Stimulated activated CD8-positive, alpha-beta memory T cell treated with anti-CD3 and anti-CD28 coated beads, Interleukin-7, amount 100 ng/mL, for 4 hours (primary cell): ENCODE data around the gene GDF10.

Experiments used
- DNase-seq, 2 donors: peaks; one replicate each; pipeline ENCODE4 v3.0.0-alpha.2; 2020; ENCODE audit warnings: low read depth in 2 of 2

The GDF10 gene

GRCh38 chr10:47299611-47300428 lies at the start of gene GDF10:
TSS of gene GDF10 (plus strand) at chr10:47300197. CDS start at chr10:47300652, 455 bp downstream.
- peak in 1 of 2 donors; percentile 25 for DNase-seq

GRCh38 chr10:47252093-47252780 lies 47.8 kb upstream of the GDF10 start:
- DNase-seq, result no peak

GRCh38 chr10:47253030-47253637 lies 46.9 kb upstream of the GDF10 start:
- no peak for DNase-seq

GRCh38 chr10:47253651-47254375 lies 46.2 kb upstream of the GDF10 start:
- no peak for DNase-seq

- no peak for DNase-seq
Measured at GRCh38 chr10:47254611-47255010, 45.4 kb upstream of the GDF10 start.

- DNase-seq, result no peak
Measured at GRCh38 chr10:47255033-47255813, 44.8 kb upstream of the GDF10 start.

- no peak for DNase-seq
Measured at GRCh38 chr10:47255866-47256265, 44.1 kb upstream of the GDF10 start.

- DNase-seq, result no peak
Measured at GRCh38 chr10:47256751-47257336, 43.2 kb upstream of the GDF10 start.

- DNase-seq, result no peak
Measured at GRCh38 chr10:47257396-47258120, 42.4 kb upstream of the GDF10 start.

GRCh38 chr10:47258921-47259320 lies 41.1 kb upstream of the GDF10 start:
- DNase-seq, result no peak

GRCh38 chr10:47259466-47259865 lies 40.5 kb upstream of the GDF10 start:
- DNase-seq, result no peak

GRCh38 chr10:47260505-47261111 lies 39.4 kb upstream of the GDF10 start:
- DNase-seq, result no peak

GRCh38 chr10:47261121-47261520 lies 38.9 kb upstream of the GDF10 start:
- peak in 1 of 2 donors; percentile 7 for DNase-seq

- DNase-seq, result no peak
Measured at GRCh38 chr10:47261556-47261955, 38.4 kb upstream of the GDF10 start.

GRCh38 chr10:47262606-47263533 lies 37.1 kb upstream of the GDF10 start:
- no peak for DNase-seq

- peak; percentile 54 to 63 for DNase-seq
Measured at GRCh38 chr10:47264797-47265281, 35.2 kb upstream of the GDF10 start.

- no peak for DNase-seq
Measured at GRCh38 chr10:47266602-47267001, 33.4 kb upstream of the GDF10 start.

GRCh38 chr10:47268696-47269095 lies 31.3 kb upstream of the GDF10 start:
- no peak for DNase-seq
